Left kidney (tissue), 2 donors: ENCODE data around the gene IKZF2. TPM values are rescaled to one million over a fixed set of nuclear protein-coding genes. Genes with fewer than 3 reads are reported as not detected.

ENCODE experiments used
- DNase-seq: peaks from one replicate; pipeline ENCODE4 v3.0.0-alpha.2; 2013
- polyA plus RNA-seq: library from polyadenylated mRNA; unstranded; fragments of 120-200 nt; gene quantifications from one replicate; pipeline ENCODE4 v1.2.1, GENCODE V29; 2013; ENCODE audit not compliant: insufficient read length

The IKZF2 gene
- polyA plus RNA-seq, 1 donor = 9.4 TPM

DNA sequence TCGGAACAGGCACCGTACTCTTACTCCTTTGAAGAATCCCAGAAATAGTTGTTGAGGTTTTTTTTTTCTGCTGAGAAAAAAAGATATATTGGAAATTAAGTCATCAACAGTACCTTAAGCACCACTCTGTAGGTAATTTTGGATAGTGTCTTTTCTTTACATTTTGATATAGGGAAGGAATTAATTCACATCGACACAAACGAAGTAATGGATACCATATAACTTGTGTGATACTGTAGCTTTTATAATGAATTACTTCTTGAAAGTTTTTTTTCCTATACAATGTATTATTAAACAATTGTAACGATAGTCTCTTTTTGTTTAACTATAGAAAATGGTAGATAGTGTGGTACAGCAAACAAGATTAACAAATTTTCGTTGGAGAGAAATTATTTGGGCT is 1.5 kb upstream of the IKZF2 start:
- DNase-seq = no peak

DNA sequence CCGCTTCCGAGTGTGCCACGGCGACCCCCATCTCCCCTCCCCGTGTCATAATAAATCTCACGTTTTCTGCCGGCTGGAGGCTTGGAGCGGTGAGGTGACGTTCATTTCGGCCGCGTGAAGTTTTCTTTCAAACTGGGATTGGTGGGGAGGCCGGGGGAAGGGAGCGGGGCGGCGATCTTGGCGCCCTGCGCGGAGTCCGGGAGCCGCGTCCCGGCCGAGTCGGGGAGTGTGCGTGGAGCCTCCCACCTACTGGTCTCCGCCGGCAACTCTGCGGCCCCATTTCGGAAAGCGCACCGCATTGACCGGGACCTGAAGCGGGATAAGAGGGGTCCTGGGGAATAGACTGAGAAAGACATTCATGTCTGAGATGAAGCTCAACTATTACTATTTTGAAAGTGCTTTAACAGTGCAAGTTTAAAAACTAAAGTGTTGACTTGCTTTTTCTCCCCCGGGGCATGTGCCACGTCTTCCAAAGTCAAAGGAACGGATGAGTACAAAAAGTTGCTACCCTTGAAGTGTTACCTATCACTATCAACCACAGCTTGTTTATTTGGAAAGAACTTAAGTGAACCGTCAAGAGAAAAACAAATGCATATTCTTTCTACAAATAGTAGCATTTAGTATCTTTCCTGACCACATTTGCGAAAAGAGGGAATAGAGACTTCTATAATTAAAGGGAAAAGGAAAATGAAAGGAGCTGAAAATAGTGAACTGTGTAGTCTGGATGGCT is 818 bp upstream of the IKZF2 start:
- DNase-seq = peak; percentile 39

DNA sequence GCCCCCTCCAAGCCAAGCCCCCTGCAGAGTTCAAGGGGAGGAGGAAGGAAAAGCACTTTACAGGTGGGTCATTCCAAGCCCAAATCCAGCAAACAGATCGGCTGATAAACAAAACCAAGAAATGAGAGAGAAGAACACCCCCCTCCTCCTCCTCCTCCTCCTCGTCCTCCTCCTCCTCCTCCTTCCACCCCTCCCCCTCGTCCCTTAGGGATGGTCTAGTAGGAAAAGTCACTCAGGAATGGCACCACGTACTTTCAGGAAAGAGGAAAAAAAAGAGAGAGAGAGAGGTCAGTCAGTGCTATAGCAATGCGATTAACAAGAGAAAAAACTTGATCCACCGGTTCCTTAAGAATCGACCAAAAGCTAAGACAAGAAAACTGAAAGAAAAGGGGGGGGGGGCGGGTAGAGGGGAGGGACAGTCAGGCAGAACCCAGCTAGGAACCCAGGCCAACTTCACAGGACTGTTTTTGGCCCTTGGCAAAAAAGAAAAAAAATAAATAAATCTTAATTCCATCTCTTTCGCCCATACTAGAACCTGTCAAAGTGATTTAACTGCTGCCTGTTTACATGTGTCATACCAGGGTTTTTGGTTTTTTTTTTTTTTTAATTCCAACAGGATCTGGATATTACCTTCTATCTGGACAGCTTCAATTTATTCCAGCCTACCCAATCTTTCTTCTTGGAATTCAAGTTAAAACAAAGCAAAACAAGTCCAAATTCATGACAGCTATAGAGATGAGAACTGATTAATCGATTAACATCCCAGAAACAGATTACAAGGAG is 906 bp downstream of the IKZF2 start:
- peak; percentile 40 for DNase-seq

DNA sequence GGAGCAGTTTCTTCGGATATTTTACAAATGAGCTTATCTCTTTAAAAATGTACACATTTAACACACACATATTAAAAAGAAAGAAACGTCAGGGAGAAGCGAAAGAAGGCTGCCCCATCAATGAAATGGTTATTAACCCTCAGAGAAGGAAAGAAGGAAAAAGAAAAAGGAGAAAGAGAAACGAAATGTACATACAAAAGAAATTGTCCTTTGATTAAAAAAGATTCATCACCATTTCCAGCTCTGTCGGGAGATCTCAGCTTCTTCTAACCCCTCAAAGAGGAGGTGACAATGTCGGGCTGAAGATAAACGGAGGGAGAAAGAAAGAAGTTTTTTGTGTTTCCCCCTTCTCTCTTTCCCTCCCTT is 1.5 kb downstream of the IKZF2 start:
- DNase-seq = peak; percentile 11

DNA sequence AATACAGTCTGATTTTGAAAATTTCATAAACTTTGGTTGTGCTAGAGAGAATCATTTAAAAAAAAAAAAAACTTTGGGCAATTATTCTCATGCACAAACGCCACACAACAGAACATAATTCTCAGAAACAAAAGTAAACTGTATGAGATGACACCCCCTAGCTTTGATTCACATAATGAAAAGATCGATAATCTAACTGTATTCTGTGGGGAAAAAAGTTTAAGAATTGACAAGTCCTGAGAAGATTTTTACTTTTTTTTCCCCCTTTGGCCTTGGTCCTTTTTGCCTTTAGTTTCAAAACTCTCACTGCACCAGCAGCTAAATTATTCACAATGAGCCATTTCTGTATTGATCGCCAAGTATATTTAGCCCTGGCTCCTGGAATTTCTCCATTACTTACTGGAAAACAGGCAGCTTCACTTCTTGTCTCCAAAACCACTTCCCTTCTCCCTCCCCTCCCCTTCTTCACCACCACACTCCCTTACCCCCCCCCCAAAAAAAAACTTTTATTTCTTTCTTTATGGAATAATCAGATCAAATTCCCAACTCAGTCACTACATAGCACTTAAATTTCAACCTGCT is 2.0 kb downstream of the IKZF2 start:
- no peak for DNase-seq

DNA sequence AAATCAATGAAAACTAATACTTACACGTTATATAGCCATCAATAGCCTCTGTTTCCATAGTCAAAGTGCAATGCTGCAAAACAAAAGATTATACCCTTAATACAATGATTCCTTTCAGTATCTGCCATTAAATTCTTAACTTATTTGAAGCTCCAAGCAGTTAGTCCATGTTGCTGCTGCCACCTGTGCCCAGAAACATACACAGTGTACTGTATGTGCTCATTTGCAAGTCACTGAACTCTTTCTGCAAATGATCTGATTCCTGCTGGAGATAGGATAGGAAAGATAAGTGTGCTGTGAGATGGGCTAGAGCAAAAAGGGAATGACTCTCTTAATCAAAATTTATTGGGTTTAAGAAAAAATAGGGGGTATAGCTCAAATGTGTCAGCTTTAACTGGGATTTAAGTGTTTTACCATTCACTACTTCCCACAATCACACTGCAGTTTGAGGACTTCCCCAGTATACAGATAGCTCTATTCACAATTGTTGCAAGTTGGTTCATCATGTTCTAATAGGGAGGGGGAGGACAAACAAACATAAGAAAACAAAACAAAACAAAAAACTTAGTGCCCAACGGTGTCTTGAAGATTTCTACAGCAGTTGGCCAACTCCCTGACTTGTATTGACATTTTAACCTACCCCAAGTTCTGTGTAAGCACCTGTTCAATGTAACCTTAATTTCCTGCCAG is 2.7 kb downstream of the IKZF2 start:
- no peak for DNase-seq

DNA sequence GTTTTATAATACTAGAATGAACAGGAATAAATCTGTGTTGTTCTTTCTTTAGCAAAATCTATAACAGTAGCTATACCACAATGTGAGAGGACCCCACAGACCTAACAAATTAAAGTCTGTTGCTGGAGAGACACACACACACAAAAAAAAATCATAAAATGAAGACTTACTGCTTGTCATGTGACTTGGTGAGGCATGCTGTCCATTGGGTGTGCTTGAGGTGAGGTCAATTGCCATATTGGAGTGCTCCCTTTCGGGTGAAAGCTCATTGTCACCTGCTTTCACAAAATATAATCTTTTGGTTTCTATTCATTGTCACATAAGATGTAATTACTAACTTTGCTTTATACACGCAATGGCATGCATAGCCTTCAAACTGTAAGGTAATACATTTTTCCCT is 3.9 kb downstream of the IKZF2 start:
- DNase-seq = no peak

DNA sequence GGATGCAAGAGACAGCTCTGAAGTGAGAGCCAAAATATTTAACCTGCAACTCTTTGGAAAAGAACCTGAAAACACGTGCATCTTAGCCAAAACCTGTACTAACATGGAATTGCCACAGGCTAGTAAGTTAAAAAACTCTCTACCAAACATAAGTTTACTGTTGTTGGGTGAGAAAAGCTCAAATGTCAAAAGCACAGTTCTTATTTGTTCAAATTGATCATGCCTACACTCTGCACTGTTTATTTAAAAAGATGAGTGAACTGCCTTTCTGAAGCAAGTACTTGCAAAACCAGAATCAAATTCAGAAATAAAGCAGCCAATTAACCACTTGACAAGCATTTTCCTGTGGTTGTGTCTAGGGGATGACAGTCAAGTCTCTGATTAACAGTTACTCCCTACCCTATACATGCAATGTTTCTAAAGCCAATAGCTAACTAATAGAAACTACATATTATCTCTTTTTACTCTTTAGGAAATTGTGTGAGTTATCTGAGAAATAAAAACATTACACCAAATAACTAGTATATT is 5.6 kb downstream of the IKZF2 start:
- DNase-seq = no peak

DNA sequence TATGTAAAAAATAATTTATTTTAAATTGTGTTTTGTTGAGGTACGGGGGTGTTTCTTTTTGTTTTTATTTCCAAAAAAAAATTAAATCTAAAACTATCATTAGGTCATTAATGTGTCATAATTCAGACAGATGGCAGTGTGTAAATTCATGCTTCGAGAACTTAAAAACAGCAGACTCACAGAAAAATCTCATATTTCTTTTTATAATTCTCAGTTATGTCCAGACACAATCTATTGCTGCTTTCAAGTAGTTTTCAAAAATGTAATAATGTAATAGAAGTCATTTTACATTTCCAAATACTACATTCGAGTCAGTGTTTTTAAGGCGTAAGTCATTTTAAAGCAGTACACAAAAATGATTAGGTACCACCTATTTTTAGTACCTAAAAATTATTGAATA is 14.3 kb downstream of the IKZF2 start:
- DNase-seq = no peak

DNA sequence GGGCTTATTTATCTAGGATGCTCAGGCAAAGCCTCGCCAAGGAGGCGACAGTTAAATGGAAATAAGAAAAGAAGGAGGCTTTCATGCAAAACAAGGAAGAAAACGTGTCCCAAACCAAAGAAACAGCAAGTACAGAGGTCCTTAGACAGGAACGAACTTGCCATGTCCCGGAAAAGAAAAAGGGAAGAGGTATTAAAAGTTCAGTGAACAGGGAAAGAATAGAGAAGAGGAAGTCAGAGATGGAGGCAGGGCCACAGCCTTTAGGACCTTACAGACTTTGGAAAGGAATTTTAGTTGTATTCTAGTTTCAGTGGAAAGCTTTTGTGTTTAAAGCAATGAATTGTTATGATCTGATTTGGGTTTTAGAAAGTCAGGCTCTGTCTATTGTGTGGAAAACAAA is 22.1 kb downstream of the IKZF2 start:
- DNase-seq = no peak

DNA sequence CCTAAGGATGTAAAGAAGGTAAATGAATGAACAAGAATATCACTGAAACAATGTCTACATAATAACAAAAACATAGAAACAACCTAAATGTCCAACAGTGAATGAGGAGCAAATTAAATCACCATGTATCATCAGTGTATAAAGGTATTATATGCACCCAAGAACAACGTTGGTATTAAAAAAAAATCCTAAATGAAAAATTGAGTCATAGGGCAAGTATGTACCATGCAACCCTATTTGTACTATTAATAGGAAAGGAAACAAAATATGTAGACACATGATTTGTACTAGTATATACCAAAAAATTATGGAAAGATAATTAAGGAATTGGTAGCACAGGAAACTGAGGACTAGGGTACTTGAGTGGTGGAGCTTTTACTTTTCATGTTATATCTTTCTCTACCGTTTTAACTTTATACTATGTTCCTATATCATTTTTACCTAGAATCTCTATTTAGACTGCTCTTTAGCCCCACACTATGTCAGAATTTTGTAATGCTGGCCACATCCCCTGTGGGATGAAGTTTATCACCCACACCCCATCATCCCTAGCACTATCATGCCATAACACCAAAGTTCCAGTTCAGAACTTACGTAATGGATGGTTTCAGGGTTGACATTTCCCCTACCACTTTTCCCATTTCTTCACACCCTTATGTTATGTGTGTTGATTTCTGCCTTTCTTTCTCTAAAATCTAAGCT is 25.6 kb downstream of the IKZF2 start:
- no peak for DNase-seq

DNA sequence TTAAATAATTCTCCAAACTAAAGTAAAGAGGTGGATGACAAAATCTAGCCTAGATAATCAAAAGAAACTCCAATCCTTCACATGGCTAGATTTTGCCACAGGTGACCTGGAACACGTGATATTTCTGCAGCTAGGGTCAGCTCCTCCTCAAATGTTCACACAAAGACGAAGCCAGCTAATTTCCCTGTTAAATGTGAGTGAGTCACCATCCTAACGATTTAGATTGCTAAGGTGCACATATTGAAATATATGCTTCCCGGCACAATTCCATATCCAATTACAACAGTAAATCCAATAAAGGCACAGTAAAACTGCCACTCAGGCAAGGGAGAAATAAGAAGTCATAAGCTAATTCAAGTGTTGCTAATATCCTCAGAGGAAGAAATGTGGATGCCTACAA is 28.7 kb downstream of the IKZF2 start:
- DNase-seq = no peak

DNA sequence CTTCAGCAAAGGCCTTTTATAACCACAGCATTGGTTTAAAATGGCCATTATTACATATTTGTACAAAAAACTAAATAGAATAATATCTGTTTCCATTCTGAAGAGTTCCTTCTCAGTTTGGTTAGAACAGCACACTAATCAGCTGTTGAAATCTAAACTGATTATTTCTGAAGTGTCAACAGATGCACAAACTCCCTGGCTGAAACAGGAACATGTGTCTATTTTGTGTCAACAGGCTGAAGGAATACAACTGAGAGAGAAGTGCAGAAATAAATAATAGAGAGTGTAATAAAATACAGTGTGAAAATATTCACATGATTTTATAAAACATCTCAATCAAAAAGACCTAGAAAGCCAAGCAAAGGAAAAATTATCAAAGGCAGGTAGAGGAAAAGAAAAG is 29.7 kb downstream of the IKZF2 start:
- DNase-seq = no peak

DNA sequence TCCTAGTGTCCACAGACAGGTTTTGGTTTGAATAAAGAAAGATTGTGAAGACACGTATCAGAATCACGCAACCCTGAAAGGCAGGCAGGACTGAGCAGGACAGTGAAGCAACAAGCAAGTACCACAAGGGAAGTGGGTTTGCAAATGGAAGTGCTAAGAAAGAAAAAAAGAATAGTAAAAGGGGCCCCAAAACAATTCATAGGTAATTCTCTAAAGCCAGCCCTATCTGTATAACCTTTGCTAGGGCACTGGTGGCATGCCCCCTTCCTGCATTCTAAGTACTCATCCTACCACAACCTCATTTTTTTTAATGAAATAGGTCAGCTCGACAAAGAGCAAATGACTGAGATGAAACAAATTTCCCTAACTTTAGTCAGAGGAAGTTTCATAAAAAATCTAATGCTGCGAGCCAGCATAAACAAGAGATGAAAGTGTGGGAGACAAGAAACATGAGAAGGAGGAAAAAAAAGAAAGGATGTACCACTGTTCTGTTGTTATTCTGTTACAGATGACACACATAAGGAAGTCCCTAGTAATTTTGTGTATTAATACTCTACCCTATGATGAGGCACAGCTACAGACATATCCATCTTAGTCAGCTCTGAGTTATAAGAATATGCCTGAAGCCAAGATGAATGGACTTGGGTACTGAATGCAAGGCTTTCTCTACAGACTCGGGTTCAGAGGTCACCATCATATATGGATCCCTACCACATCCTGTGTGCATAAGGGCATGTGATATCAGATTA is 32.2 kb downstream of the IKZF2 start:
- no peak for DNase-seq

DNA sequence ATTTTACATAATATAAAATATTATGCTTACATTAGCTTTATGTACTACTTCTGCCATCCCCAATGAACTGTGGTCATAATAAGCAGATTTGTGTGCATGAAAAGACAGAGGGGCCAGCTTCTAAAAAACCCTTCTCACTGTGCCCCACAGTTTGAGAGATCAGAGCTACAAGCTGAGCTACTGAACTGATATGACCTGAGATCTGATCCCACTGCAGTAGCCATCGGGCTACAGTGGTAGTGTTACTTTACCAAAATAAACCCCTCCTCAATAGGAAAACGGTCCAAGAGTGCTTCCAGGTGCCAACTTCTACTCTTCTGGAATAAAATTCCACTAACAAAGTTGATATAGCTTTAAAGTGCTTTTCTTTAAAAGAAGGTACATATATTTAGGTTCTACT is 43.1 kb downstream of the IKZF2 start:
- no peak for DNase-seq

DNA sequence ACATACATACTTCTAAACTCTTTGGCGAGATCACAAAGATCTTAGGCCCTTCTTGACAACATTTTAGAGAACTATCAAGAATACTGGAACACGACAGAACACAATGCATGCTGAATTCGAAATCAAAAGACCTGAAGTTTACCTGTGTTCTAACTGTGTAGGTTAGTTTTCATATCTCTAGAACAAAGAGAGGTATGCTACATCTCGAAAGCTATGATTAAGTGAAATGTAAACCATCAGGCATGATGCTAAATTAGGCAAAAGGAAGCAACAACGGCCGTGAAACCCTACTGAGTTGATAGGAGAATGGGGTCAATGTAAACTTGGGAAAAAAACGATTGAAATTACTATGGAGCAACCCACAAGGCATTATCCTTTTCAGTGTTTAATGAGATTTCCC is 43.7 kb downstream of the IKZF2 start:
- DNase-seq = no peak

DNA sequence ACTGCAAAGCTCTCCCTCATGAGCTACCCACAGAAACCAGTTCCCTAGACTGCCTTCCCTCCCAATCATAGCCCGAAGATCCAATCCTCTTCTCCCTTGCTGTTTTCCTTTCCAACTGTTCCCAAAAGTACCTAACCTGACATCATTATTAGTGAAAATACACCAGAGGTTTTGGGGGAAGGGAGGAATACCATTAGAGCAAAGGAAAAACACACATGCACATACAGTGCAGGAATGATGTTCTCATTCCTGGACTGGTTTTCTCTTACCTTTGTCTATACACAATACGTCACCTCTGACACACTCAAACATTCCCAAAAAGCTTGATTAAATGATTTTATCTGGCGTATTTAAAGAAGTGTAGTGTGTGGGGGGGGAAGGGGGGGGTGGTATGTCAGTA is 46.2 kb downstream of the IKZF2 start:
- DNase-seq = no peak

DNA sequence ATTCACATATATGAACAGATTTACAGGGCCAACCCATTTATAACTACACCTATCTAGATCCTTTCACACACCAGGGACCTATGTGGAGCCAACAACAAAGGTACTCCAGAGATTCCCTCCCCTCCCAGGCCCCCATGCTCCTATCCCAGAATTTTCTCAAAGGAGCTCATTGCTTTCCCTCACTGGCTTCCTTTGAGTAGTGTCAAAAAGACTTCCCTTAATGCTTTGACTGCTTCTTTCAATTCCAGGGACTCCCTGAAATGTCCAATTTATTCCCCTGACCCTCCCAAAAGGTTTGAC is 46.6 kb downstream of the IKZF2 start:
- DNase-seq = no peak

DNA sequence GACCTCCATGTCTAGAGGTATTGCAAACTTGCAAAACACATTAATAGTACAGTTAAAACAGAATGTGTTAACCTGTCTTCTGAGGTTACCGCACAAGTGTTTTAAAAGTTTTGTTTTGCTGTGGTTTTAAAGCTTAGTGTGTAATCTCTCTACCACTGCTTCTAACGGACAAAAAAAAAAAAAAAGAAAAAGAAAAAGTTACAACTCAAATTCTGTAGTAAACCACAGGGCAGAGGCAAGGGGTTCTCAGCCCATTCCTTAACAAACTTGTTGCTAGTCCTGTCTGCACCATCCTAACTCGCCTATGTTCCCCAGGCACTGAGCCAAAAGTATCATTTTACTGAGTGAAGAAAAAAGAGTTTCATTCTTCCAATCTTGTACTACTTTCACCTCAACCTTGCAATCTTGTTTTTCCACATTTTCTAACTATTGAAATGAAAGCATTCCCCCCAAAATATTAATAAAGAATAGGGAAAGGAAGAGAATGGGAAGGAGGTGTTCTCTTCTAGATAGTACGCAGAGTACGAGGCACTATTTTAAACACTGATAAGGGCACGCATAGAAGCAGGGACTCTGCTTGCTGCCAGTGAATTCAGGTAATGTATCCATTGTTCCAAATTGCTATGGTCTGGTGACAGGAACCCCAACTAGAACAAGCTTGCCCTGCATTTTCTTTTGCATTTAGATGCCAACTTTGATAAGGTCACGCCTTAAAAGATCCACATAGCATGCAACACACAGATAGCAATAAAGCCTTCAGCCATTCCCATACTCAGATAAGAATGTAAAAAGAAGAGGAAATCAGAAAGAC is 47.1 kb downstream of the IKZF2 start:
- DNase-seq = peak; percentile 21

DNA sequence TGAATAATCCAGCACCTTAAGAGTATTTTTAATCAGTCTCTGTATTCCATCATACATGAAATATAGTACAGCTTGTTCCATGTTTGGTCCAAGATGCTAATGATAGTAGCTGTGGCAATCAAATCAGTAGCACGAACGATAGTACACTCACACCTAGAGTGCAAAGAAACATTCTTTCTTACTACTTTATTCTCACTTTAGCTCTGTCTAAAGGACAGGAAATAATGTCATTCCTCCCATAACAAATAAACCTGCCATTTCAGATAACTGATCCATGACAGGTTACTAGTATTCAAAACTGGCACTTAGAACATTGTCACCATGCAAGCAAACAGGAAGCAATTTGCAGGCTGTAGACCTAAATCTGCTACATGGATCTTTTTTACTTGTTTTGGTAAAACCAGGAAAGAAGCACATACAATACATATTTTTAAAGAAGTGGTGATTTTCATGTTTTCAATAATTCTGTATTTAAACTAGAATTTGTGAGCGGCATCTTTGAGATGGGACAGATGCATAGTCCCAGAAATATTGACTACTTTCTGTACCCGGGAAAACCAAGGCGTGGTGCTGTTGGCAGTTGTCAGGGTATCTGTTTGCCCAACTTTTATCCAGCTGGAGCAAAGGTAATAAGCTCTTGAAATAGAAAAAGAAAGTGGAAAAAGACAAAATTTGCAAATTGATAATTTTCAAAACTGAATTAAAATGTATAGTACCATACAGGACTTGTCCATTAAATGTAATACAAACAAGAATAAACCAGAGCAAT is 49.5 kb downstream of the IKZF2 start:
- DNase-seq = no peak
